HEK293T (cell line): ENCODE measurements around the gene TGFB2.
"Not testable (repeated sequence)": the region's sequence is repeated elsewhere in the genome, so short reads cannot be mapped to it uniquely, and the experiment has no call there.

ENCODE experiments used
- CTCF ChIA-PET: fragments of 350-600 bp; formaldehyde crosslinking; extraction: SDS; loops from one replicate; lab custom pipeline; 2021; ENCODE audit warnings: antibody characterized with exemption, inconsistent platforms; lab: Yijun Ruan, JAX
- POLR2A ChIA-PET: fragments of 350-600 bp; formaldehyde crosslinking; extraction: SDS; loops from one replicate; lab custom pipeline; 2020; ENCODE audit warnings: antibody characterized with exemption, inconsistent platforms; lab: Yijun Ruan, JAX
- DNase-seq: peaks from one replicate; pipeline ENCODE4 v3.0.0; 2012; ENCODE audit warnings: mixed read lengths; ENCODE audit errors: extremely low spot score
- ARNT ChIP-seq: fragments of 450-650 bp; IDR thresholded peaks from 2 replicates; pipeline ENCODE4 v1.6.1; 2017; ENCODE audit warnings: mild to moderate bottlenecking
- BHLHE40 ChIP-seq: fragments of 450-650 bp; IDR thresholded peaks from 2 replicates; pipeline ENCODE4 v1.6.1; 2016; ENCODE audit warnings: mild to moderate bottlenecking, moderate library complexity, borderline replicate concordance
- CTBP1 ChIP-seq: fragments of 450-650 bp; IDR thresholded peaks from 2 replicates; pipeline ENCODE4 v1.6.1; 2016; ENCODE audit warnings: borderline replicate concordance
- ELF4 ChIP-seq: fragments of 450-650 bp; IDR thresholded peaks from 2 replicates; pipeline ENCODE4 v1.6.1; 2017; ENCODE audit warnings: antibody characterized with exemption
- FOXA1 ChIP-seq: fragments of 450-650 bp; IDR thresholded peaks from 2 replicates; pipeline ENCODE4 v1.6.1; 2016; ENCODE audit warnings: mild to moderate bottlenecking
- FOXK2 ChIP-seq: fragments of 450-650 bp; IDR thresholded peaks from 2 replicates; pipeline ENCODE4 v1.6.1; 2016; ENCODE audit warnings: mild to moderate bottlenecking
- FOXM1 ChIP-seq: fragments of 450-650 bp; IDR thresholded peaks from 2 replicates; pipeline ENCODE4 v1.6.1; 2017; ENCODE audit warnings: mild to moderate bottlenecking, borderline replicate concordance
- HDGF ChIP-seq: fragments of 450-650 bp; IDR thresholded peaks from 2 replicates; pipeline ENCODE4 v1.6.1; 2017; ENCODE audit warnings: antibody characterized with exemption, borderline replicate concordance
- L3MBTL2 ChIP-seq: fragments of 450-650 bp; conservative IDR thresholded peaks from 2 replicates; pipeline ENCODE4 v1.6.1; 2016; ENCODE audit warnings: mild to moderate bottlenecking
- LEF1 ChIP-seq: fragments of 450-650 bp; IDR thresholded peaks from 2 replicates; pipeline ENCODE4 v1.6.1; 2017; ENCODE audit warnings: mild to moderate bottlenecking, borderline replicate concordance
- NFRKB ChIP-seq: fragments of 450-650 bp; IDR thresholded peaks from 2 replicates; pipeline ENCODE4 v1.6.1; 2016; ENCODE audit warnings: mild to moderate bottlenecking, moderate library complexity
- PKNOX1 ChIP-seq: fragments of 450-650 bp; IDR thresholded peaks from 2 replicates; pipeline ENCODE4 v1.6.1; 2016
- SP1 ChIP-seq: fragments of 450-650 bp; IDR thresholded peaks from 2 replicates; pipeline ENCODE4 v1.6.1; 2017
- SUZ12 ChIP-seq: fragments of 450-650 bp; IDR thresholded peaks from 2 replicates; pipeline ENCODE4 v1.6.1; 2016; ENCODE audit warnings: mild to moderate bottlenecking
- TARDBP ChIP-seq: fragments of 450-650 bp; IDR thresholded peaks from 2 replicates; pipeline ENCODE4 v1.6.1; 2016
- ZNF384 ChIP-seq: fragments of 450-650 bp; IDR thresholded peaks from 2 replicates; pipeline ENCODE4 v1.6.1; 2016

The TGFB2 gene

GRCh38 chr1:218305472-218306064 lies 39.6 kb upstream of the TGFB2 start:
- TF ChIP-seq FOXM1 (no peak), LEF1 (no peak), HDGF (no peak), BHLHE40 (no peak), SUZ12 (no peak)
- ChIA-PET CTCF (interaction anchor here (0.6 kb wide), 1 partner anchor 881 kb away, joined by 9 read pairs; no protein-coding TSS in a partner anchor), POLR2A (interaction anchor here (1.4 kb wide), 1 partner anchor 21 kb away, joined by 5 read pairs; the partner anchor contains the start of gene RRP15)
- DNase-seq, result no peak

GRCh38 chr1:218312509-218312908 lies 32.6 kb upstream of the TGFB2 start:
- ChIA-PET CTCF (no interaction called here), POLR2A (no interaction called here)
- TF ChIP-seq FOXA1 (no peak), FOXM1 (no peak), TARDBP (no peak), NFRKB (no peak), L3MBTL2 (no peak), LEF1 (no peak), BHLHE40 (no peak), ARNT (no peak), CTBP1 (no peak), FOXK2 (no peak), PKNOX1 (no peak), SUZ12 (no peak)
- DNase-seq, result no peak

GRCh38 chr1:218314316-218314715 lies 30.8 kb upstream of the TGFB2 start:
- TF ChIP-seq BHLHE40 (no peak), FOXK2 (no peak), FOXA1 (no peak), TARDBP (no peak), FOXM1 (no peak), ELF4 (no peak), PKNOX1 (no peak), SP1 (no peak), L3MBTL2 (no peak), LEF1 (no peak), ZNF384 (no peak), NFRKB (no peak), HDGF (no peak), CTBP1 (no peak), SUZ12 (no peak), ARNT (no peak)
- DNase-seq, result no peak
- ChIA-PET CTCF (no interaction called here), POLR2A (no interaction called here)

- POLR2A ChIA-PET, result no interaction called here
- no peak for DNase-seq
- no peak for TF ChIP-seq HDGF
- TF ChIP-seq FOXK2, result no peak
- TF ChIP-seq SP1, result no peak
- no peak for TF ChIP-seq ELF4
- no peak for TF ChIP-seq PKNOX1
- TF ChIP-seq CTBP1, result no peak
- no peak for TF ChIP-seq FOXA1
- TF ChIP-seq TARDBP, result no peak
- CTCF ChIA-PET, result no interaction called here
Observed at GRCh38 chr1:218315638-218316037, 29.5 kb upstream of the TGFB2 start.

GRCh38 chr1:218317061-218317460 lies 28.1 kb upstream of the TGFB2 start:
- ChIA-PET POLR2A (no interaction called here), CTCF (no interaction called here)
- DNase-seq, result no peak
- TF ChIP-seq ELF4 (no peak), FOXA1 (no peak), LEF1 (no peak), FOXM1 (no peak), SP1 (no peak), FOXK2 (no peak), PKNOX1 (no peak), CTBP1 (no peak), HDGF (no peak), NFRKB (no peak), BHLHE40 (no peak), TARDBP (no peak), ZNF384 (no peak)

- DNase-seq, POLR2A ChIA-PET, CTCF ChIA-PET: not testable (repeated sequence)
Observed at GRCh38 chr1:218320182-218320581, 25.0 kb upstream of the TGFB2 start.
